Choroid plexus epithelial cell (primary cell): ENCODE measurements around the gene PRSS12.
A peak's percentile ranks its signal among the peaks of the same experiment; 100 is the strongest.

Source experiments
- DNase-seq: peaks from one replicate; pipeline ENCODE4 v3.0.0-alpha.2; 2010; ENCODE audit warnings: low read depth
- H3K4me3 ChIP-seq: 2 replicates; pipeline ENCODE4 v1.5.1; 2011; ENCODE audit warnings: low read depth, mild to moderate bottlenecking, control low read depth, low read length, moderate library complexity
- CTCF ChIP-seq: conservative IDR thresholded peaks from 2 replicates; pipeline ENCODE4 v1.5.1; 2011; ENCODE audit warnings: low read depth, mild to moderate bottlenecking, control low read depth, inconsistent platforms, low read length, moderate library complexity

PRSS12 gene

GRCh38 chr4:118346495-118346894, 6.3 kb downstream of the PRSS12 start:
- no peak for TF ChIP-seq CTCF
- DNase-seq, result no peak
- no peak overlapping the region for H3K4me3 ChIP-seq

- no peak overlapping the region for H3K4me3 ChIP-seq
- DNase-seq, result peak; percentile 24
- no peak for TF ChIP-seq CTCF
Measured at GRCh38 chr4:118345813-118346212, 7.0 kb downstream of the PRSS12 start.

DNA sequence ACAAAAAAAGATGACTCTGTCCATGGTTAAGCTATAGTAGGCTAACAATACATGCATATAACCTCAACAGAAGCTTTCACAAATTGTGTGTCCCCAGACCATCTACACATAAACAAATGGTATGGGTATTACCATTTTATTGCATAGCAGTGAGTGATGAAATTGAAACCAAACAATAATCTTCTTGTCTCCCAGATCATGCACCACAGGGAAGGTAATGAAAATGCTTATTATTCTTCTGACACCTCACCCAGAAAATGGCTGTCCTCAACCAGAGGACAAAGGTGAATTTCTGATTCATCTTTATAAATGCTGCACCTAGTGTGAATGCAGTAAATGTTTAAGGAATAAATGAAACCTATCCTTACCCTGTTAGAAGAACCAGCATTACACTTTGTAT, 8.0 kb downstream of the PRSS12 start:
- DNase-seq, result no peak
- H3K4me3 ChIP-seq, result no peak overlapping the region
- TF ChIP-seq CTCF, result no peak

DNA sequence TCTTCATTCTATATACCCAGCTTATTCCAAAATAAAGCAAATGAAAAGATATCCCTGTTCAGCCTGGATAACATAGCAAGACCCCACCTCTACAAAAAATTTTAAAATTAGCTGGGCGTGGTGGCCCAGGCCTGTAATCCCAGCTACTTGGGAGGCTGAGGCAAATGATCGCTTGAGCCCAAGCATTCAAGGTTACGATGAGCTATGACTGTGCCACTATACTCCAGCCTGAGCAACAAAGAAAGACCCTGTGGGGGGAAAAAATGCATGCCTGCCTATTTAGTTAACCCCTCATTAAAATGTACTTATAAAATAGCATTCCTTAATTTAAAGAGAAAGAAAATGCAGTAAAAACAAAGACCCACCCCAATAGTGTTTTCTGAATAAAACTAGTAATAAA, 9.3 kb downstream of the PRSS12 start:
- TF ChIP-seq CTCF, result no peak
- no peak for DNase-seq
- no peak overlapping the region for H3K4me3 ChIP-seq

DNA sequence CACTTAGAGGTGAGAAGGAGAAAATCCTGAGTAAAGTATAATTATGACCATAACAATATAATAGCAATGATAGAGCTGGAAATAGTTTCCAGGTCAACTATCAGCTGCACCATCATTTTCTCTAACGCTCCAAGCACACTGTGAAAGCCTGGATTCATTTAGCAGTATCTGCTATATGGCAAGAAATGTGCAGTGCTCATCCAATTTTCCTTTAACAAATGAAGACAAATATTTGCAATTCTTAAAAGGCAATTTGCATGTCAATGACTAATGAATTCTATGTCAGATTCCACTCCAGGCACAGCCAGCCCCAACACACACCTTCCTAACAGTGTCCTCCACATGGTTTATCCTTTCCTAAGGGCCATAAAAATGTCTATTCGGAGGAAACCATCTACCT, 12.7 kb downstream of the PRSS12 start:
- TF ChIP-seq CTCF, result no peak
- no peak overlapping the region for H3K4me3 ChIP-seq
- no peak for DNase-seq

GRCh38 chr4:118338981-118339765, 13.6 kb downstream of the PRSS12 start:
- no peak for TF ChIP-seq CTCF
- peak; percentile 72 for DNase-seq
- H3K4me3 ChIP-seq, result no peak overlapping the region

- H3K4me3 ChIP-seq, result no peak overlapping the region
- DNase-seq, result no peak
- TF ChIP-seq CTCF, result no peak
Measured at GRCh38 chr4:118338518-118338917, 14.3 kb downstream of the PRSS12 start.
